H1 (cell line): ENCODE measurements around the gene PGAP2. TPM values are rescaled to one million over a fixed set of nuclear protein-coding genes. Genes with fewer than 3 reads are reported as not detected.
A peak's percentile ranks its signal among the peaks of the same experiment; 100 is the strongest.

ENCODE experiments used
- CTCF ChIA-PET: fragments of 300-600 bp; sonication (Branson Sonifier 250); formaldehyde crosslinking; loops from one replicate; lab custom pipeline; 2021; ENCODE audit not compliant: partially characterized antibody; lab: Charles Lee
- POLR2A ChIA-PET: fragments of 300-600 bp; sonication (Branson Sonifier 250); formaldehyde crosslinking; loops from one replicate; lab custom pipeline; 2021; ENCODE audit warnings: inconsistent platforms; ENCODE audit not compliant: partially characterized antibody; lab: Charles Lee
- DNase-seq, 2 experiments: peaks; one replicate each; pipeline versions ENCODE4 v3.0.0 to v3.0.0-alpha.2; 2010 to 2022; ENCODE audit warnings: low spot score in 2 of 2, low read depth in 1 of 2, mixed read lengths in 1 of 2
- FAIRE-seq: peaks from 2 replicates; lab custom pipeline; 2011; peaks lifted over from hg19 to GRCh38; lab: Jason Lieb, UNC
- H2AFZ ChIP-seq: 2 replicates; pipeline ENCODE4 v1.8.1; 2012; ENCODE audit warnings: low read length, inconsistent platforms
- H2AK5ac ChIP-seq: 2 replicates; pipeline ENCODE4 v1.6.1; 2013; ENCODE audit warnings: low read depth, low read length
- H2BK120ac ChIP-seq: replicated peaks from 2 replicates; pipeline ENCODE3; 2013; ENCODE audit warnings: low read depth, low read length, inconsistent platforms
- H2BK12ac ChIP-seq: 2 replicates; pipeline ENCODE4 v1.6.1; 2013; ENCODE audit warnings: low read depth, low read length
- H2BK15ac ChIP-seq: 2 replicates; pipeline ENCODE4 v1.6.1; 2013; ENCODE audit warnings: low read length
- H2BK20ac ChIP-seq: 2 replicates; pipeline ENCODE4 v1.6.1; 2013; ENCODE audit warnings: low read length
- H2BK5ac ChIP-seq: 2 replicates; pipeline ENCODE4 v1.6.1; 2013; ENCODE audit warnings: low read depth, low read length
- H3K14ac ChIP-seq: 2 replicates; pipeline ENCODE4 v1.6.1; 2013; ENCODE audit warnings: inconsistent platforms; ENCODE audit not compliant: insufficient read length
- H3K18ac ChIP-seq: 2 replicates; pipeline ENCODE4 v1.6.1; 2013; ENCODE audit warnings: low read length; ENCODE audit errors: extremely low read depth
- H3K23ac ChIP-seq: 2 replicates; pipeline ENCODE4 v1.6.1; 2013; ENCODE audit warnings: inconsistent platforms; ENCODE audit not compliant: insufficient read length
- H3K23me2 ChIP-seq: 2 replicates; pipeline ENCODE4 v1.6.1; 2013; ENCODE audit warnings: low read depth, low read length
- H3K27ac ChIP-seq: 2 replicates; pipeline ENCODE4 v1.6.1; 2011; ENCODE audit warnings: low read depth, low read length, inconsistent platforms
- H3K27me3 ChIP-seq, 4 experiments: replicated peaks in 1 of 4; 1 replicate in 1 of 4; 2 replicates in 3 of 4; pipeline versions ENCODE4 v1.6.1 to v1.8.1; 2011 to 2013; ENCODE audit warnings: low read length in 3 of 4, mild to moderate bottlenecking in 3 of 4, inconsistent platforms in 2 of 4, mixed read lengths in 2 of 4, moderate library complexity in 1 of 4; ENCODE audit not compliant: control insufficient read depth in 3 of 4, insufficient read depth in 3 of 4; ENCODE audit errors: extremely low read depth in 1 of 4
- H3K36me3 ChIP-seq, 4 experiments: 2 replicates each; pipeline versions ENCODE4 v1.6.1 to v1.8.1; 2011 to 2013; ENCODE audit warnings: mild to moderate bottlenecking in 4 of 4, low read length in 3 of 4, moderate library complexity in 2 of 4, control low read depth in 1 of 4, inconsistent platforms in 1 of 4; ENCODE audit not compliant: insufficient read depth in 4 of 4, control insufficient read depth in 2 of 4
- H3K4ac ChIP-seq: replicated peaks from 2 replicates; pipeline ENCODE3; 2013; ENCODE audit warnings: low read length, low read depth, mixed read lengths, inconsistent platforms; ENCODE audit not compliant: insufficient read length
- H3K4me1 ChIP-seq, 4 experiments: replicated peaks in 1 of 4; 1 replicate in 1 of 4; 2 replicates in 3 of 4; pipeline versions ENCODE4 v1.6.1 to v1.8.1; 2011 to 2013; ENCODE audit warnings: low read length in 3 of 4, inconsistent platforms in 2 of 4, mixed read lengths in 1 of 4; ENCODE audit not compliant: insufficient read depth in 4 of 4, control insufficient read depth in 3 of 4
- H3K4me2 ChIP-seq, 2 experiments: 2 replicates each; pipeline versions ENCODE4 v1.6.1 to v1.8.1; 2011 to 2013; ENCODE audit warnings: low read depth in 2 of 2, low read length in 2 of 2, control low read depth in 1 of 2, inconsistent platforms in 1 of 2, mild to moderate bottlenecking in 1 of 2; ENCODE audit not compliant: insufficient read depth in 1 of 2
- H3K4me3 ChIP-seq, 4 experiments: fragments of 200-600, 300-600 bp in 1 of 4; sonication (generic), shearing (Covaris generic), sonication (Bioruptor Twin) in 1 of 4; 2 replicates each; pipeline versions ENCODE4 v1.5.1 to v1.8.1; 2011 to 2016; ENCODE audit warnings: low read length in 4 of 4, low read depth in 3 of 4, control low read depth in 2 of 4, inconsistent platforms in 2 of 4, mild to moderate bottlenecking in 2 of 4, mixed read lengths in 1 of 4, moderate library complexity in 1 of 4; ENCODE audit not compliant: insufficient read depth in 2 of 4; ENCODE audit errors: extremely low read depth in 1 of 4
- H3K56ac ChIP-seq: replicated peaks from 2 replicates; pipeline ENCODE3; 2013; ENCODE audit warnings: low read depth, mild to moderate bottlenecking, mixed read lengths, low read length, inconsistent platforms; ENCODE audit not compliant: insufficient read length
- H3K79me1 ChIP-seq: 2 replicates; pipeline ENCODE4 v1.6.1; 2013; ENCODE audit warnings: low read depth, low read length, control low read depth
- H3K79me2 ChIP-seq, 2 experiments: 2 replicates each; pipeline versions ENCODE4 v1.6.1 to v1.8.1; 2012 to 2013; ENCODE audit warnings: low read length in 2 of 2, mild to moderate bottlenecking in 2 of 2, inconsistent platforms in 1 of 2; ENCODE audit not compliant: insufficient read depth in 2 of 2, control insufficient read depth in 1 of 2
- H3K9ac ChIP-seq, 4 experiments: replicated peaks in 1 of 4; 1 replicate in 1 of 4; 2 replicates in 3 of 4; pipeline versions ENCODE4 v1.6.1 to v1.8.1; 2011 to 2013; ENCODE audit warnings: low read depth in 3 of 4, low read length in 3 of 4, control low read depth in 2 of 4, mild to moderate bottlenecking in 2 of 4, moderate library complexity in 2 of 4, inconsistent platforms in 1 of 4; ENCODE audit errors: extremely low read depth in 1 of 4
- H3K9me3 ChIP-seq, 2 experiments: 2 replicates each; pipeline versions ENCODE4 v1.6.1 to v1.8.1; 2012 to 2013; ENCODE audit warnings: mild to moderate bottlenecking in 2 of 2, moderate library complexity in 2 of 2, control low read depth in 1 of 2, inconsistent platforms in 1 of 2, low read depth in 1 of 2, low read length in 1 of 2, mixed read lengths in 1 of 2; ENCODE audit not compliant: insufficient read depth in 2 of 2
- H4K20me1 ChIP-seq, 2 experiments: replicated peaks in 1 of 2; 2 replicates each; pipeline versions ENCODE3 to v1.8.1; 2011 to 2013; ENCODE audit warnings: inconsistent platforms in 2 of 2, low read length in 2 of 2, mild to moderate bottlenecking in 1 of 2; ENCODE audit not compliant: insufficient read depth in 2 of 2, control insufficient read depth in 1 of 2
- H4K5ac ChIP-seq: 2 replicates; pipeline ENCODE4 v1.6.1; 2013; ENCODE audit warnings: low read length, low read depth, mixed read lengths, inconsistent platforms; ENCODE audit not compliant: insufficient read length
- H4K8ac ChIP-seq: 2 replicates; pipeline ENCODE4 v1.8.0; 2013; ENCODE audit warnings: mild to moderate bottlenecking, moderate library complexity, low read length, inconsistent platforms; ENCODE audit not compliant: insufficient read depth; ENCODE audit errors: extremely low read depth
- H4K91ac ChIP-seq: replicated peaks from 2 replicates; pipeline ENCODE3; 2013; ENCODE audit warnings: low read length, mixed read lengths, inconsistent platforms; ENCODE audit not compliant: insufficient read length
- BRCA1 ChIP-seq: IDR thresholded peaks from 2 replicates; pipeline ENCODE4 v1.6.1; 2012; ENCODE audit warnings: low read depth, low read length, improper control_type of control experiment
- CBX8 ChIP-seq: fragments of 300-800, 300-1000 bp; sonication (generic); IDR thresholded peaks from 2 replicates; pipeline ENCODE4 v1.7.1; 2016; ENCODE audit warnings: low read depth, low read length, borderline replicate concordance
- KDM5A ChIP-seq: fragments of 200-600 bp; IDR thresholded peaks from 2 replicates; pipeline ENCODE4 v1.7.1; 2012; ENCODE audit warnings: mild to moderate bottlenecking, low read length, inconsistent platforms, mixed read lengths
- TAF1 ChIP-seq: IDR thresholded peaks from 2 replicates; pipeline ENCODE4 v1.6.1; 2011; ENCODE audit warnings: mild to moderate bottlenecking, low read depth, low read length
- WGBS, 2 experiments: shearing (Covaris generic) in 1 of 2; methylation state at CpG; one replicate each; pipeline versions ENCODE4 v1.1.6 to v1.1.7; 2013 to 2015; ENCODE audit warnings: low lambda C conversion rate in 2 of 2, mixed read lengths in 2 of 2, inconsistent platforms in 1 of 2, low coverage in 1 of 2, missing lambda C conversion rate in 1 of 2; ENCODE audit not compliant: insufficient replicate concordance in 2 of 2, insufficient coverage in 1 of 2, insufficient read length in 1 of 2; ENCODE audit errors: extremely low coverage in 1 of 2, missing lambda C conversion rate in 1 of 2; 5-methylcytosine and 5-hydroxymethylcytosine counted together
- polyA plus RNA-seq, 7 experiments: library from polyadenylated mRNA; depleted of rRNA in 3 of 7; stranded (reverse) in 5 of 7; unstranded in 2 of 7; fragments of >200 nt in 5 of 7; fragments of 200-250 nt in 2 of 7; gene quantifications; 1 replicate in 5 of 7; 2 replicates in 1 of 7; 4 replicates in 1 of 7; pipeline versions ENCODE4 v1.2.1 to v1.2.3, GENCODE V29; 2011 to 2013; ENCODE audit warnings: missing spikeins in 2 of 7, mixed read lengths in 2 of 7
- total RNA-seq: library from RNA; stranded (reverse); fragmentation: NEBNext Ultra II Directional; extraction: Animal tissue kit (Norgen Biotek cat#: 25700); gene quantifications from 2 replicates; pipeline ENCODE4 v1.2.1, GENCODE V29; 2021
- TF ChIP-seq, protein P1 (sequence below): IDR thresholded peaks from 2 replicates; pipeline ENCODE4 v1.6.1; 2011; ENCODE audit warnings: low read length, improper control_type of control experiment
- TF ChIP-seq, protein P2 (sequence below), 3 experiments: IDR thresholded peaks; 1 replicate in 2 of 3; 2 replicates in 1 of 3; pipeline versions ENCODE4 v1.5.1 to v1.6.1; 2011; ENCODE audit warnings: low read length in 3 of 3, mild to moderate bottlenecking in 3 of 3, inconsistent platforms in 2 of 3, low read depth in 1 of 3, moderate library complexity in 1 of 3; ENCODE audit not compliant: insufficient read depth in 1 of 3; ENCODE audit errors: control extremely low read depth in 1 of 3

The PGAP2 gene
- total and polyA plus RNA-seq, 2 of the 8 experiments (the other 6 are each of a cell fraction or from before 2014, with no cell fraction given), result 56.5 to 106 TPM

DNA sequence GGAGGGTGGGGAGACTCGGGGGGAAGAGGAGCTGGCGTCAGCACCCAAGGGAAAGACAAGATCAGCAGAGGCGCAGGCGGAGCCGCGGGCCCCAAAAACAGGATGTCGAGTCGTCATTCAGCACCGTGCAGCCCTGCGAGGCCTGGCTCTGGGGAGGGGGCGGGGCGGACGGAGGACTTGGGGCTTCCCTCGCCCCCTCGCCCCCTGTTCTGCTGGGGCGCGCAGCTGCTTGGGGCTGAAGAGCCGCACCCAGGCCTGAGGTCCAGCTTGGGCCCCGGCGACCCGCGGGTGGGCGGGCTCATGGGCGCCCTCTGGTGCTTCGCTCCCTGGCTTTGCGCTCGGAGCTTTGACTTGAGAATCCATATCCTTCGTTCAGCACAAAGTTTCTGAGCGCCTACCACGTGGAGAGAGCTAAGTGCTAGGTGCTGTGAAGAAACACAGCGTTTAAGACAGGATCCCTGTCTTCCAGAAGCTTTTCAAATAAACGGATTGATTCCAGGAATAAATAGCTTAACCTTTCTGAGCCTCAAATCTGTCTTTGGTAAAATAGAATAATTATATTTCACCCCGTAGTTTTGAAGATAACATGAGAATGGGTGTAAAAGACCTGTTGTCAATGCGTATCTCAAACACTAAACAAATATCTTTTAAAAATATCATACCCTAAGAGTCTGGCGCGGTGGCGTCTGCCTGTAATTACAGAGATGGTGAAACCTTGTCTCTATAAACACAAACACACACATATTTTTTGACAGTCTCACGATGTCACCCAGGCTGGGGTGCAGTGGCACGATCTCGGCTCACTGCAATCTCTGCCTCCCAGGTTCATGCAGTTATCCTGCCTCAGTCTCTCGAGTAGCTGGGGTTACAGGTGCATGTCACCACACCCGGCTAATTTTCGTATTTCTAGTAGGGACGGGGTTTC lies 33.3 kb downstream of the PGAP2 start:
- H3K4me2 ChIP-seq, result peak overlapping the region; percentile 75 to 85
- WGBS, 2 experiments, result 29% methylated on average over 40 of the region's 44 CpGs; no CpG with 5 or more reads in 1 of the 2 experiments
- TF ChIP-seq KDM5A (no peak), TAF1 (peak; percentile 55; the same call in 1 of the 2 replicates), CBX8 (no peak), BRCA1 (no peak)
- TF ChIP-seq, protein P1, sequence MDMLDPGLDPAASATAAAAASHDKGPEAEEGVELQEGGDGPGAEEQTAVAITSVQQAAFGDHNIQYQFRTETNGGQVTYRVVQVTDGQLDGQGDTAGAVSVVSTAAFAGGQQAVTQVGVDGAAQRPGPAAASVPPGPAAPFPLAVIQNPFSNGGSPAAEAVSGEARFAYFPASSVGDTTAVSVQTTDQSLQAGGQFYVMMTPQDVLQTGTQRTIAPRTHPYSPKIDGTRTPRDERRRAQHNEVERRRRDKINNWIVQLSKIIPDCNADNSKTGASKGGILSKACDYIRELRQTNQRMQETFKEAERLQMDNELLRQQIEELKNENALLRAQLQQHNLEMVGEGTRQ, result no peak
- TF ChIP-seq, protein P2, sequence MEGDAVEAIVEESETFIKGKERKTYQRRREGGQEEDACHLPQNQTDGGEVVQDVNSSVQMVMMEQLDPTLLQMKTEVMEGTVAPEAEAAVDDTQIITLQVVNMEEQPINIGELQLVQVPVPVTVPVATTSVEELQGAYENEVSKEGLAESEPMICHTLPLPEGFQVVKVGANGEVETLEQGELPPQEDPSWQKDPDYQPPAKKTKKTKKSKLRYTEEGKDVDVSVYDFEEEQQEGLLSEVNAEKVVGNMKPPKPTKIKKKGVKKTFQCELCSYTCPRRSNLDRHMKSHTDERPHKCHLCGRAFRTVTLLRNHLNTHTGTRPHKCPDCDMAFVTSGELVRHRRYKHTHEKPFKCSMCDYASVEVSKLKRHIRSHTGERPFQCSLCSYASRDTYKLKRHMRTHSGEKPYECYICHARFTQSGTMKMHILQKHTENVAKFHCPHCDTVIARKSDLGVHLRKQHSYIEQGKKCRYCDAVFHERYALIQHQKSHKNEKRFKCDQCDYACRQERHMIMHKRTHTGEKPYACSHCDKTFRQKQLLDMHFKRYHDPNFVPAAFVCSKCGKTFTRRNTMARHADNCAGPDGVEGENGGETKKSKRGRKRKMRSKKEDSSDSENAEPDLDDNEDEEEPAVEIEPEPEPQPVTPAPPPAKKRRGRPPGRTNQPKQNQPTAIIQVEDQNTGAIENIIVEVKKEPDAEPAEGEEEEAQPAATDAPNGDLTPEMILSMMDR (IDR thresholded peaks at IDR 0.05; ENCODE audit: control extremely low read depth in 1 of 3, insufficient read depth in 1 of 3, low read depth in 1 of 3, low read length in 3 of 3), result peak; percentile 66 to 83 (median 72)

More for the DNA sequence above, 33.3 kb downstream of the PGAP2 start:
- no peak overlapping the region for H2BK12ac ChIP-seq
- H3K9ac ChIP-seq, result peak overlapping the region in 1 of 4 experiments; percentile 0; a peak in 1 of 7 replicates
- peaks cover 0 to 3% (median 0%) of the 10 kb centered on the region in 4 experiments; a peak in 1 of 8 replicates for H3K36me3 ChIP-seq
- H3K14ac ChIP-seq, result no peak overlapping the region
- peak overlapping the region; percentile 83 for H3K18ac ChIP-seq
- peaks cover 14% of the 10 kb centered on the region for H3K79me1 ChIP-seq
- H3K4me3 ChIP-seq, result peak overlapping the region; percentile 36 to 97 (median 59)
- no peak overlapping the region for H2AFZ ChIP-seq
- H3K27ac ChIP-seq, result no peak overlapping the region
- no peaks in the 10 kb centered on the region for H3K9me3 ChIP-seq
- H2BK120ac ChIP-seq, result no peak overlapping the region
- DNase-seq (peak in 1 of 2 experiments; percentile 59), FAIRE-seq (no peak)
- H4K8ac ChIP-seq, result no peak overlapping the region; the same call in 1 of the 2 replicates
- H2BK15ac ChIP-seq, result no peak overlapping the region
- peak overlapping the region; percentile 71; the same call in 1 of the 2 replicates for H2BK5ac ChIP-seq
- no peak overlapping the region for H2AK5ac ChIP-seq
- H3K4ac ChIP-seq, result no peak overlapping the region
- H3K56ac ChIP-seq, result peak overlapping the region; percentile 25
- peaks cover 10 to 14% of the 10 kb centered on the region in 2 experiments for H4K20me1 ChIP-seq
- peak overlapping the region; percentile 45 for H4K91ac ChIP-seq
- peaks cover 8 to 35% of the 10 kb centered on the region in 2 experiments for H3K79me2 ChIP-seq
- H3K23me2 ChIP-seq, result peaks cover 10% of the 10 kb centered on the region
- ChIA-PET CTCF (interaction anchor here (0.7 to 20.2 kb wide), 19 partner anchors 10 to 228 kb away, joined by 3 to 422 read pairs (median 5); partner anchors contain the start of gene STIM1), POLR2A (interaction anchor here (0.6 to 5.7 kb wide), 4 partner anchors 13 to 427 kb away, joined by 3 to 29 read pairs (median 8); partner anchors contain the start of gene STIM1)
- no peak overlapping the region for H2BK20ac ChIP-seq
- H4K5ac ChIP-seq, result peak overlapping the region; percentile 65
- H3K23ac ChIP-seq, result no peak overlapping the region
- H3K4me1 ChIP-seq, result peaks cover 5 to 14% (median 8%) of the 10 kb centered on the region in 4 experiments; a peak in 4 of 7 replicates
- peaks cover 0 to 3% (median 0%) of the 10 kb centered on the region in 4 experiments; a peak in 1 of 7 replicates for H3K27me3 ChIP-seq
